ENCODE data around the gene PIP5KL1.

Gene PIP5KL1

GRCh38 chr9:127919253-127919815 lies 11.2 kb downstream of the PIP5KL1 start:
- Histone ChIP-seq H3K27ac (no peak overlapping the region), H3K4me3 (ENCODE audit: low read depth, low read length) (no peak overlapping the region), H3K36me3 (no peaks in the 10 kb centered on the region), H3K9me3 (ENCODE audit: severe bottlenecking) (no peaks in the 10 kb centered on the region), H3K27me3 (ENCODE audit: insufficient read depth, low read depth, severe bottlenecking) (peaks cover 3% of the 10 kb centered on the region)
- DNase-seq = no peak
- TF ChIP-seq CTCF (IDR thresholded peaks at IDR 0.05; ENCODE audit: low read depth, low read length) = no peak

GRCh38 chr9:127918183-127919107 lies 12.1 kb downstream of the PIP5KL1 start:
- DNase-seq = peak; percentile 66
- no peak overlapping the region for H3K4me3 ChIP-seq (ENCODE audit: low read depth, low read length)
- peak; percentile 74 for TF ChIP-seq CTCF (IDR thresholded peaks at IDR 0.05; ENCODE audit: low read depth, low read length)

GRCh38 chr9:127917603-127918002 lies 13.0 kb downstream of the PIP5KL1 start:
- H3K9me3 ChIP-seq (ENCODE audit: severe bottlenecking) = no peaks in the 10 kb centered on the region
- no peak overlapping the region for H3K27ac ChIP-seq
- H3K4me3 ChIP-seq (ENCODE audit: low read depth, low read length) = no peak overlapping the region
- no peak for DNase-seq
- no peak for TF ChIP-seq CTCF (IDR thresholded peaks at IDR 0.05; ENCODE audit: low read depth, low read length)
- H3K36me3 ChIP-seq = peaks cover 4% of the 10 kb centered on the region; the same call in 1 of the 2 replicates
- H3K27me3 ChIP-seq (ENCODE audit: insufficient read depth, low read depth, severe bottlenecking) = peaks cover 3% of the 10 kb centered on the region

More at GRCh38 chr9:127918183-127919107, 12.1 kb downstream of the PIP5KL1 start:
- Histone ChIP-seq H3K36me3 (peaks cover 4% of the 10 kb centered on the region; the same call in 1 of the 2 replicates), H3K27ac (no peak overlapping the region), H3K9me3 (ENCODE audit: severe bottlenecking) (no peaks in the 10 kb centered on the region), H3K27me3 (ENCODE audit: insufficient read depth, low read depth, severe bottlenecking) (peaks cover 3% of the 10 kb centered on the region)

GRCh38 chr9:127916720-127917581 lies 13.6 kb downstream of the PIP5KL1 start, which contains the start of gene ST6GALNAC4:
Gene ST6GALNAC4, minus strand, starts transcription at chr9:127917041. Its CDS starts 622 bp downstream, at chr9:127916419.
- DNase-seq = peak; percentile 95
- H3K9me3 ChIP-seq (ENCODE audit: severe bottlenecking) = no peaks in the 10 kb centered on the region
- H3K36me3 ChIP-seq = peaks cover 9% of the 10 kb centered on the region
- peaks cover 3% of the 10 kb centered on the region for H3K27me3 ChIP-seq (ENCODE audit: insufficient read depth, low read depth, severe bottlenecking)
- peak within 1 kb of the TSS; percentile 57 for H3K4me3 ChIP-seq (ENCODE audit: low read depth, low read length)
- H3K27ac ChIP-seq = no peak within 1 kb of the TSS
- TF ChIP-seq CTCF (IDR thresholded peaks at IDR 0.05; ENCODE audit: low read depth, low read length) = no peak

- Histone ChIP-seq H3K27me3 (ENCODE audit: insufficient read depth, low read depth, severe bottlenecking) (no peaks in the 10 kb centered on the region), H3K9me3 (ENCODE audit: severe bottlenecking) (no peaks in the 10 kb centered on the region), H3K36me3 (peaks cover 18% of the 10 kb centered on the region), H3K27ac (no peak overlapping the region), H3K4me3 (ENCODE audit: low read depth, low read length) (peak overlapping the region; percentile 57)
- TF ChIP-seq CTCF (IDR thresholded peaks at IDR 0.05; ENCODE audit: low read depth, low read length) = no peak
- no peak for DNase-seq
Observed at GRCh38 chr9:127915801-127916719, 14.5 kb downstream of the PIP5KL1 start.

All from WERI-Rb-1 (cell line).